Mesothelial cell of epicardium (in vitro differentiated cells): ENCODE measurements around the gene PCYT1A. TPM values are rescaled to one million over a fixed set of nuclear protein-coding genes. Genes with fewer than 3 reads are reported as not detected.
"Not testable (repeated sequence)": the region's sequence is repeated elsewhere in the genome, so short reads cannot be mapped to it uniquely, and the experiment has no call there.

Experiments used
- DNase-seq, 2 experiments: peaks; one replicate each; pipeline ENCODE4 v3.0.0; 2021; ENCODE audit warnings: low spot score in 2 of 2; ENCODE audit not compliant: unreplicated experiment in 2 of 2
- H3K27ac Mint-ChIP-seq: 2 replicates; pipeline ENCODE4 v1.8.0; 2021; ENCODE audit warnings: mixed read lengths
- H3K27me3 Mint-ChIP-seq: 2 replicates; pipeline ENCODE4 v1.8.0; 2021; ENCODE audit warnings: low read depth, mixed read lengths
- H3K36me3 Mint-ChIP-seq: 2 replicates; pipeline ENCODE4 v1.8.0; 2021; ENCODE audit warnings: mixed read lengths
- H3K4me1 Mint-ChIP-seq: 2 replicates; pipeline ENCODE4 v1.8.0; 2021; ENCODE audit warnings: mixed read lengths
- H3K4me3 Mint-ChIP-seq: 2 replicates; pipeline ENCODE4 v1.8.0; 2021; ENCODE audit warnings: mild to moderate bottlenecking, moderate library complexity, mixed read lengths
- H3K9me3 Mint-ChIP-seq: 2 replicates; pipeline ENCODE4 v1.8.0; 2021; ENCODE audit warnings: mixed read lengths
- total RNA-seq: library from RNA; stranded (reverse); gene quantifications from 3 replicates; pipeline ENCODE4 v1.2.1, GENCODE V29; 2021
- TF ChIP-seq, protein P1 (sequence below): fragments of 200-600 bp; sonication (generic); IDR thresholded peaks from one replicate; pipeline ENCODE4 v1.5.0; 2021; ENCODE audit warnings: antibody characterized with exemption; ENCODE audit not compliant: unreplicated experiment

Gene PCYT1A
- total RNA-seq, 1 donor from 2014 or later = 40.0 TPM

DNA sequence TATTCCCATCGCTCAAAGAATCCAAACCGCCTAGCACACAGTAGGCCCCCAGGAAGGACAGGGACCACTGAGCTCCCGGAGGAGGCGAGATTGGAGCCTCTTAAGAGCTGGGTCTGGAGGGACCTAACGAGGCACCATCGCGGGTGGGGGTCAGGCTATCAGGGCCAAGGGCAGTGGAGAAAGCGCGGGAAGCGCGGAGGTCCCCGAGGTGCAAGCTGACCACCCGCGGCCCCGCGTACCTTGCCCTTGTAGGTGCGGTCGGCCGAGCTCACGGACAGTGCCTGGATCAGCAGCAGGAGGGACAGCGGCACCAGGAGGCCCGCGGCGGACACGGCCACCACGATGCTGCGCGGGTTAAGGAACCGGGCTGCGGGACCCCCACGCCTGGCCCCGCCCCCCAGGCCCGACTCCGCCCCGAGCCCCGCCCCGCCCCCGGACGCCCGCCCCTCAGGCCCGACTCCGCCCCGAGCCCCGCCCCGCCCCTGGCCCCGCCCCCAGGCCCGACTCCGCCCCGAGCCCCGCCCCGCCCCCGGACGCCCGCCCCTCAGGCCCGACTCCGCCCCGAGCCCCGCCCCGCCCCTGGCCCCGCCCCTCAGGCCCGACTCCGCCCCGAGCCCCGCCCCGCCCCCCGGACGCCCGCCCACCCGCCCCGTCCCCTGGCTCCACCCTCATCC, 80.2 kb downstream of the PCYT1A start:
- TF ChIP-seq, protein P1, sequence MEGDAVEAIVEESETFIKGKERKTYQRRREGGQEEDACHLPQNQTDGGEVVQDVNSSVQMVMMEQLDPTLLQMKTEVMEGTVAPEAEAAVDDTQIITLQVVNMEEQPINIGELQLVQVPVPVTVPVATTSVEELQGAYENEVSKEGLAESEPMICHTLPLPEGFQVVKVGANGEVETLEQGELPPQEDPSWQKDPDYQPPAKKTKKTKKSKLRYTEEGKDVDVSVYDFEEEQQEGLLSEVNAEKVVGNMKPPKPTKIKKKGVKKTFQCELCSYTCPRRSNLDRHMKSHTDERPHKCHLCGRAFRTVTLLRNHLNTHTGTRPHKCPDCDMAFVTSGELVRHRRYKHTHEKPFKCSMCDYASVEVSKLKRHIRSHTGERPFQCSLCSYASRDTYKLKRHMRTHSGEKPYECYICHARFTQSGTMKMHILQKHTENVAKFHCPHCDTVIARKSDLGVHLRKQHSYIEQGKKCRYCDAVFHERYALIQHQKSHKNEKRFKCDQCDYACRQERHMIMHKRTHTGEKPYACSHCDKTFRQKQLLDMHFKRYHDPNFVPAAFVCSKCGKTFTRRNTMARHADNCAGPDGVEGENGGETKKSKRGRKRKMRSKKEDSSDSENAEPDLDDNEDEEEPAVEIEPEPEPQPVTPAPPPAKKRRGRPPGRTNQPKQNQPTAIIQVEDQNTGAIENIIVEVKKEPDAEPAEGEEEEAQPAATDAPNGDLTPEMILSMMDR = no peak
- Mint-ChIP-seq H3K36me3 (no peaks in the 10 kb centered on the region), H3K27ac (no peak overlapping the region), H3K4me3 (peak overlapping the region; percentile 48), H3K9me3 (peaks cover 5% of the 10 kb centered on the region), H3K4me1 (no peaks in the 10 kb centered on the region), H3K27me3 (peaks cover 32% of the 10 kb centered on the region)
- no peak for DNase-seq

DNA sequence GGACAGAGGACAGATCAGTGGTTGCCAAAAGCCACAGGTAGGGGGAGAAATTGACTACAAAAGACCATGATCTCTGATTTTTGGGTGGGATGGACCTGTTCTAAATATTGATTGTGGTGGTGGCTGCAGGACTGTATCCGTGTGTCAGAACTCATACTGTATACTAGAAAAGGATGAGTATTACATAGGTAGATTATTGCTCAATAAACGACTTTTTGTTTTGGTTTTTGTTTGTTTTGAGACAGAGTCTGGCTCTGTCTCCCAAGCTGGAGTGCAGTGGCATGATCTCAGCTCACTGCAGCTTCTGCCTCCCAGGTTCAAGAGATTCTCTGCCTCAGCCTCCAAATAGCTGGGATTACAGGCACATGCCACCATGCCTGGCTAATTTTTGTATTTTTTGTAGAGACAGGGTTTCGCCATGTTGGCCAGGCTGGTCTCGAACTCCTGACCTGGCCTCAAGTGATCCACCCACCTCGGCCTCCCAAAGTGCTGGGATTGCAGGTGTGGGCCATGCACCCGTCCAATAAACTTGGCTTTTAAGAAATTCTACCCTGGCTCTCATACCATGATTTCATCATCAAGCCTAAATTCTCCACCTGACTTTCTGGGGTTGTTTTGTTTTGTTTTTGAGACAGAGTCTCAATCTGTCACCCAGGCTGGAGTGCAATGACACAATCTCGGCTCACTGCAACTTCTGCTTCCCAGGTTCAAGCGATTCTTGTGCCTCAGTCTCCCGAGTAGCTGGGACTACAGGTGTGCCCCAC, 81.9 kb downstream of the PCYT1A start:
- not testable (repeated sequence) for DNase-seq, H3K4me1 Mint-ChIP-seq, H3K9me3 Mint-ChIP-seq, H3K36me3 Mint-ChIP-seq, H3K4me3 Mint-ChIP-seq, H3K27ac Mint-ChIP-seq
- H3K27me3 Mint-ChIP-seq = peaks cover 32% of the 10 kb centered on the region

DNA sequence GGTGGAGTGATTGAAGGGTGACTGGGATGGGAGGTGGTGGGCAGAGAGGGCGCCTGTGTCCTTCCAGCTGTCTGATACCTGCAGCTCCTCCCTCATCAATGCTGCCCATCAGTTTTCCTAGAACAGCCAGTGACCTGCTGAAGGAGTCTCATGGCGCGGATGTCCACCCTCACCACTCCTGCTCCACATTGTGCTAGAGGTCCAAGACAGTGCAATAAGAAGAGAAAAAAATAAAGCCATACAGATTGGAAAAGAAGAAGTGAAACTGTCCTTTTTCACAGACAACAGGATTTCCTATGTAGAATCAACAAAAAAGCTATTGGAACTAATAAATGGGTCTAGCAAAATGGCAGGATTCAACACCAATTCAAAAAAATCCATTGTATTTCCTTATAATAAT, 83.7 kb downstream of the PCYT1A start:
- peaks cover 32% of the 10 kb centered on the region for H3K27me3 Mint-ChIP-seq
- no peak overlapping the region for H3K27ac Mint-ChIP-seq
- H3K36me3 Mint-ChIP-seq = no peaks in the 10 kb centered on the region
- no peak overlapping the region for H3K4me3 Mint-ChIP-seq
- no peak for DNase-seq
- H3K9me3 Mint-ChIP-seq = peaks cover 5% of the 10 kb centered on the region
- no peaks in the 10 kb centered on the region for H3K4me1 Mint-ChIP-seq
- TF ChIP-seq, protein P1 = no peak

DNA sequence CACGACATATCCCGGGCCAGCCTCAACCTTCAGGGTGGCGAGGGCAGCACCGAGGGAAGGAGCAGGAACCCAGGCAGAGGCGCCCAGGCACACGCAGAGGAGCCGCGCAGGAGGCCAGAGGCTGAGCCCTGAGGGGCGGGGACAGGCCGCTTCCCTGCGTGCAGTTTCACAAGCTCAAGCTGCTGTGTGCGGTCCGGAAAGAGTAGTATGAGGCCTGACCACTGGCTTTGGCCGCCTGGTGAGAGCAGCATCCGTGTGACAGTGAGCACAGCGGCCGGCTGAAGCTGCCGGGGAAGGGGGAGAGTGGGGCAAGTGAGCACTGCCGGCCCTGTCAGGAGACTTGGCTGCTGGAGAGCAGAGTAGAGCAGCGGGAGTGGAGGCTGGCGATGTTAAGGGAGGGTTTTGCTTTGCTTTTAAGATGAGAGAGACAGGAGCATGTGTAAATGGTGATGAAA, 85.0 kb downstream of the PCYT1A start:
- Mint-ChIP-seq H3K4me3 (no peak overlapping the region), H3K4me1 (no peaks in the 10 kb centered on the region), H3K9me3 (peaks cover 5% of the 10 kb centered on the region), H3K36me3 (no peaks in the 10 kb centered on the region), H3K27ac (no peak overlapping the region), H3K27me3 (peaks cover 27% of the 10 kb centered on the region)
- DNase-seq = no peak
- TF ChIP-seq, protein P1 = no peak

DNA sequence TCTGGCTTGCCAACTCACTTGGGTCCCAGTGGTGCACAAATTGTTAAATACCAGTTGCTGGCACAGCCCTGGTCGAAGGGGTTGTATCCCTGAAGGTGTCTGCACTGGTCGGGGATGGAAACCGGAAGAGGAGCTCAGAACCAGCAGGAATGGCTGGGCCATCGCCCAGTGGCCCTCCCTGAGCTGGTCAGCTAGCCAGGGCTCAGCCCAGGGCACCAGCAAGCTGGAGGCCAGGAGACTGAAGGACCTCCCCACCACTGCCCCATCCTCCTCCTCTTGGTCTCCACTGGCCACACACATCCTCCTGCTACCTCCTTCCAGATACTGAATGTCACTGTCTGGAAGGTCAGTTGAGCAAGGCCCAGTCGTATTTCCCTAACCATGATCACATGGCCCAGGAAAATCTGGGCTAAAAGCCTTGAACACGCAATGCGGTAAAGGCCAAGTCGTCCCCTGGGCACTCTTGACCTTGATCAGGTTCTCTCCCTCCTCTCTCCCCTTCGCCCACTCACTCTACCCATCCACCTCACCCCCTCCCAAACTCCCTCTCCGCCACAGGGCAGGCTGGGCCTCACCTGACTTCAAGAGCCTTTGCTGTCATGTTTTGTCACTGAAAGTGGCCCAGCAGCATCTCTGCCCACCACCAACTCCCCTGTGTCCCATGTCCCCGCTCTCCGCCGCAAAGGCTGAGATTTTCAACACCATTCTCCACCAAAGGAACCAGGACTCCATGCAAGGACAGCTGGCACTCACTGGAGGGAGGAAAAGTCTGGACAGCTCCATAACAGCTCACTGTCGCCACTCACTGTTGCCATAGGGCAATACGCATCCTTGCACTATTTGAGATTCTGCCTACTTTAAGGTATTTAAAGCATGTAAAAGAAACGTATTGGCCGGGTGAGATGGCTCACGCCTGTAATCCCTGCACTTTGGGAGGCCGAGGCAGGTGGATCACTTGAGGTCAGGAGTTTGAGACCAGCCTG, 88.5 kb downstream of the PCYT1A start:
- TF ChIP-seq, protein P1 = no peak
- H3K36me3 Mint-ChIP-seq = no peaks in the 10 kb centered on the region
- H3K27ac Mint-ChIP-seq = no peak overlapping the region
- no peak for DNase-seq
- H3K27me3 Mint-ChIP-seq = peaks cover 5% of the 10 kb centered on the region
- H3K9me3 Mint-ChIP-seq = no peaks in the 10 kb centered on the region
- H3K4me1 Mint-ChIP-seq = no peaks in the 10 kb centered on the region
- no peak overlapping the region for H3K4me3 Mint-ChIP-seq
